Neural progenitor cell (in vitro differentiated cells): ENCODE results near the gene TAMALIN. TPM values are rescaled to one million over a fixed set of nuclear protein-coding genes. Genes with fewer than 3 reads are reported as not detected.

Experiments used
- DNase-seq: peaks from one replicate; pipeline ENCODE4 v3.0.0-alpha.2; 2016; ENCODE audit warnings: low spot score
- H2AFZ ChIP-seq: fragments of 200-600 bp; sonication (generic); replicated peaks from 2 replicates; pipeline ENCODE4 v1.6.1; 2016; ENCODE audit warnings: antibody characterized with exemption
- H3F3A ChIP-seq: fragments of 200-600 bp; sonication (generic); 2 replicates; pipeline ENCODE4 v1.6.1; 2016; ENCODE audit warnings: antibody characterized with exemption, low read depth
- H3K27ac ChIP-seq: fragments of 200-600 bp; sonication (generic); 2 replicates; pipeline ENCODE4 v1.5.1; 2016; ENCODE audit warnings: mild to moderate bottlenecking
- H3K27me3 ChIP-seq: fragments of 200-600 bp; sonication (generic); 2 replicates; pipeline ENCODE4 v1.6.1; 2016; ENCODE audit warnings: mild to moderate bottlenecking, moderate library complexity
- H3K36me3 ChIP-seq: fragments of 200-600 bp; sonication (generic); 2 replicates; pipeline ENCODE4 v1.5.1; 2016
- H3K4me1 ChIP-seq: fragments of 200-600 bp; sonication (generic); 2 replicates; pipeline ENCODE4 v1.6.1; 2016; ENCODE audit warnings: mixed run types
- H3K4me2 ChIP-seq: fragments of 200-600 bp; sonication (generic); 2 replicates; pipeline ENCODE4 v1.6.1; 2016
- H3K4me3 ChIP-seq: fragments of 200-600 bp; sonication (generic); 2 replicates; pipeline ENCODE4 v1.5.1; 2016
- H3K79me2 ChIP-seq: fragments of 200-600 bp; sonication (generic); 2 replicates; pipeline ENCODE4 v1.6.1; 2016; ENCODE audit warnings: low read depth
- H3K9ac ChIP-seq: fragments of 200-600 bp; sonication (generic); 2 replicates; pipeline ENCODE4 v1.6.1; 2016
- H3K9me3 ChIP-seq: fragments of 200-600 bp; sonication (generic); 2 replicates; pipeline ENCODE4 v1.5.1; 2016; ENCODE audit warnings: low read depth
- H4K20me1 ChIP-seq: fragments of 200-600 bp; sonication (generic); 2 replicates; pipeline ENCODE4 v1.6.1; 2016; ENCODE audit warnings: low read depth
- H3K27ac Mint-ChIP-seq: 3 replicates; pipeline ENCODE4 v1.8.0; 2021; ENCODE audit warnings: mixed read lengths
- H3K27me3 Mint-ChIP-seq: 2 replicates; pipeline ENCODE4 v1.8.0; 2022; ENCODE audit warnings: low read depth, mild to moderate bottlenecking, inconsistent platforms, moderate library complexity, mixed read lengths; ENCODE audit not compliant: insufficient read depth
- H3K36me3 Mint-ChIP-seq: 3 replicates; pipeline ENCODE4 v1.8.0; 2021; ENCODE audit warnings: mixed read lengths
- H3K4me1 Mint-ChIP-seq: 3 replicates; pipeline ENCODE4 v1.8.0; 2021; ENCODE audit warnings: mixed read lengths
- H3K4me3 Mint-ChIP-seq: 3 replicates; pipeline ENCODE4 v1.8.0; 2021; ENCODE audit warnings: mild to moderate bottlenecking, moderate library complexity, mixed read lengths
- H3K9me3 Mint-ChIP-seq: 3 replicates; pipeline ENCODE4 v1.8.0; 2020; ENCODE audit warnings: mixed read lengths
- CTCF ChIP-seq: fragments of 200-600 bp; sonication (generic); IDR thresholded peaks from 2 replicates; pipeline ENCODE4 v1.5.1; 2017; ENCODE audit warnings: antibody characterized with exemption, mild to moderate bottlenecking
- EZH2 ChIP-seq: fragments of 200-600 bp; sonication (generic); IDR thresholded peaks from 2 replicates; pipeline ENCODE4 v1.6.1; 2017; ENCODE audit warnings: antibody characterized with exemption, mild to moderate bottlenecking, moderate library complexity
- EZH2phosphoT487 ChIP-seq: fragments of 200-600 bp; sonication (generic); IDR thresholded peaks from 2 replicates; pipeline ENCODE4 v1.6.1; 2017; ENCODE audit warnings: antibody characterized with exemption
- total RNA-seq: library from RNA; depleted of rRNA; stranded (reverse); fragments of >200 nt; gene quantifications from 2 replicates; pipeline ENCODE4 v1.2.3, GENCODE V29; 2015; ENCODE audit warnings: low replicate concordance

TAMALIN gene
- total RNA-seq, 1 donor from 2014 or later: 1.1 TPM

GRCh38 chr12:51980051-51980808, 26.5 kb upstream of the TAMALIN start:
- no peak overlapping the region for H3K9ac ChIP-seq
- Mint-ChIP-seq H3K4me3 (no peak overlapping the region), H3K36me3 (peaks cover 30% of the 10 kb centered on the region), H3K4me1 (no peaks in the 10 kb centered on the region), H3K27me3 (peaks cover 4% of the 10 kb centered on the region), H3K27ac (no peak overlapping the region), H3K9me3 (no peaks in the 10 kb centered on the region)
- H3K79me2 ChIP-seq: no peaks in the 10 kb centered on the region
- TF ChIP-seq CTCF (peak; percentile 98), EZH2 (no peak), EZH2phosphoT487 (no peak)
- H3K27ac ChIP-seq: no peak overlapping the region
- H3K4me1 ChIP-seq: no peaks in the 10 kb centered on the region
- H3F3A ChIP-seq: peaks cover 7% of the 10 kb centered on the region
- no peak overlapping the region for H2AFZ ChIP-seq
- H3K4me2 ChIP-seq: no peak overlapping the region
- H3K4me3 ChIP-seq: no peak overlapping the region
- H3K9me3 ChIP-seq: no peaks in the 10 kb centered on the region
- no peaks in the 10 kb centered on the region for H3K36me3 ChIP-seq
- DNase-seq: peak; percentile 72
- no peaks in the 10 kb centered on the region for H3K27me3 ChIP-seq
- H4K20me1 ChIP-seq: peaks cover 25% of the 10 kb centered on the region

GRCh38 chr12:51980809-51981127, 26.0 kb upstream of the TAMALIN start:
- Mint-ChIP-seq H3K4me1 (no peaks in the 10 kb centered on the region), H3K36me3 (peaks cover 31% of the 10 kb centered on the region), H3K27me3 (peaks cover 4% of the 10 kb centered on the region), H3K4me3 (no peak overlapping the region), H3K27ac (no peak overlapping the region), H3K9me3 (no peaks in the 10 kb centered on the region)
- no peak overlapping the region for H3K27ac ChIP-seq
- no peak overlapping the region for H3K4me3 ChIP-seq
- H3F3A ChIP-seq: peaks cover 7% of the 10 kb centered on the region
- no peaks in the 10 kb centered on the region for H3K9me3 ChIP-seq
- H3K4me1 ChIP-seq: no peaks in the 10 kb centered on the region
- H3K9ac ChIP-seq: no peak overlapping the region
- TF ChIP-seq EZH2phosphoT487 (no peak), CTCF (no peak), EZH2 (no peak)
- H3K27me3 ChIP-seq: no peaks in the 10 kb centered on the region
- H3K36me3 ChIP-seq: no peaks in the 10 kb centered on the region
- H3K4me2 ChIP-seq: no peak overlapping the region
- DNase-seq: no peak
- no peaks in the 10 kb centered on the region for H3K79me2 ChIP-seq
- peaks cover 19% of the 10 kb centered on the region for H4K20me1 ChIP-seq
- H2AFZ ChIP-seq: no peak overlapping the region

GRCh38 chr12:51984657-51985056, 22.1 kb upstream of the TAMALIN start:
- H3K27ac Mint-ChIP-seq: no peak overlapping the region
- no peak overlapping the region for H3K27ac ChIP-seq
- peaks cover 7% of the 10 kb centered on the region for H3K36me3 ChIP-seq
- peaks cover 4% of the 10 kb centered on the region for H3K27me3 Mint-ChIP-seq
- H3K9me3 ChIP-seq: no peaks in the 10 kb centered on the region
- no peak for TF ChIP-seq EZH2
- no peak for TF ChIP-seq CTCF
- TF ChIP-seq EZH2phosphoT487: no peak
- H4K20me1 ChIP-seq: peaks cover 17% of the 10 kb centered on the region
- H3K79me2 ChIP-seq: no peaks in the 10 kb centered on the region
- no peaks in the 10 kb centered on the region for H3K27me3 ChIP-seq
- no peak overlapping the region for H2AFZ ChIP-seq
- no peak overlapping the region for H3K4me2 ChIP-seq
- peaks cover 19% of the 10 kb centered on the region for H3K36me3 Mint-ChIP-seq
- no peak overlapping the region for H3K4me3 ChIP-seq
- no peak overlapping the region for H3K9ac ChIP-seq
- no peak for DNase-seq
- H3K4me1 ChIP-seq: no peaks in the 10 kb centered on the region
- peaks cover 5% of the 10 kb centered on the region for H3F3A ChIP-seq
- no peaks in the 10 kb centered on the region for H3K9me3 Mint-ChIP-seq
- no peak overlapping the region for H3K4me3 Mint-ChIP-seq
- H3K4me1 Mint-ChIP-seq: no peaks in the 10 kb centered on the region
